ENCODE results near the gene SARS2.

DNA sequence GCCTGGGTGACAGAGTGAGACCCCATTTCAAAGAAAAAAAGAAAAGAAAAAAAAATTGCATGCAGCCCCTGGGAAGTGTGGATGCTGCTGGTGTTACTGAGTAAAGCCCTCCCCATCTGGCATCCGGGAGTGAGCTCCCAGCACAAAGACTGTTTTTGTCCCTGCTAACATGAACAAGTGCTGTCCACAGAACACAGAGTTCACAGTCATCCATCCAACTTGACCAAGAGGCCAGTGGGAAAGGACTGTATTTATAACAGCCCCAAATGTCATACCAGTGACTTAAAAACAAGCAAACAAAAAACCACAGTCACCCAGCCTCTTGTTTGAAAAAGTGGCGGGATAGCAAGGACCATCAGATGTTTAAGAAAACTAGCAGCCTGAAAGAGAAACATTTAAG is 34.2 kb upstream of the SARS2 start:
- no peak for TF ChIP-seq POLR2A (IDR thresholded peaks at IDR 0.05)
- TF ChIP-seq, protein P1, sequence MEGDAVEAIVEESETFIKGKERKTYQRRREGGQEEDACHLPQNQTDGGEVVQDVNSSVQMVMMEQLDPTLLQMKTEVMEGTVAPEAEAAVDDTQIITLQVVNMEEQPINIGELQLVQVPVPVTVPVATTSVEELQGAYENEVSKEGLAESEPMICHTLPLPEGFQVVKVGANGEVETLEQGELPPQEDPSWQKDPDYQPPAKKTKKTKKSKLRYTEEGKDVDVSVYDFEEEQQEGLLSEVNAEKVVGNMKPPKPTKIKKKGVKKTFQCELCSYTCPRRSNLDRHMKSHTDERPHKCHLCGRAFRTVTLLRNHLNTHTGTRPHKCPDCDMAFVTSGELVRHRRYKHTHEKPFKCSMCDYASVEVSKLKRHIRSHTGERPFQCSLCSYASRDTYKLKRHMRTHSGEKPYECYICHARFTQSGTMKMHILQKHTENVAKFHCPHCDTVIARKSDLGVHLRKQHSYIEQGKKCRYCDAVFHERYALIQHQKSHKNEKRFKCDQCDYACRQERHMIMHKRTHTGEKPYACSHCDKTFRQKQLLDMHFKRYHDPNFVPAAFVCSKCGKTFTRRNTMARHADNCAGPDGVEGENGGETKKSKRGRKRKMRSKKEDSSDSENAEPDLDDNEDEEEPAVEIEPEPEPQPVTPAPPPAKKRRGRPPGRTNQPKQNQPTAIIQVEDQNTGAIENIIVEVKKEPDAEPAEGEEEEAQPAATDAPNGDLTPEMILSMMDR (IDR thresholded peaks at IDR 0.05) = no peak

Measured in adrenal gland (tissue), 5 donors.